ENCODE data around the gene IL1RAPL2. TPM values are rescaled to one million over a fixed set of nuclear protein-coding genes. Genes with fewer than 3 reads are reported as not detected.

Gene IL1RAPL2
- total and polyA plus RNA-seq, 2 donors (not counting 3 experiments of a cell fraction or from before 2014, with no cell fraction given), result not detected

GRCh38 chrX:105464618-105465017 lies 898.6 kb downstream of the IL1RAPL2 start:
- FAIRE-seq (no peak), DNase-seq (ENCODE audit: low read depth, low spot score) (no peak)
- no peaks in the 10 kb centered on the region for H3K36me3 ChIP-seq (ENCODE audit: control insufficient read depth in 2 of 2, extremely low read depth in 1 of 2, insufficient read depth in 2 of 2, low read length in 2 of 2)
- TF ChIP-seq POLR2A (IDR thresholded peaks at IDR 0.05; ENCODE audit: low read depth, low read length), result no peak
- no peak for TF ChIP-seq MAX (IDR thresholded peaks at IDR 0.05; ENCODE audit: insufficient read depth, insufficient read length)
- no peak for TF ChIP-seq CTCF (IDR thresholded peaks at IDR 0.05; ENCODE audit: extremely low read depth in 1 of 2, insufficient read depth in 1 of 2, low read depth in 1 of 2, low read length in 2 of 2)
- no peak for TF ChIP-seq GATA2 (IDR thresholded peaks at IDR 0.05; ENCODE audit: insufficient read depth, insufficient read length, low read depth, low read length)
- TF ChIP-seq FOS (IDR thresholded peaks at IDR 0.05; ENCODE audit: borderline replicate concordance, insufficient read depth, low read length), result no peak
- TF ChIP-seq MYC (IDR thresholded peaks at IDR 0.05; ENCODE audit: low read depth, low read length), result no peak
- no peak for TF ChIP-seq JUN (IDR thresholded peaks at IDR 0.05; ENCODE audit: borderline replicate concordance, insufficient read depth, insufficient read length, low read depth)
- TF ChIP-seq POLR2AphosphoS5 (IDR thresholded peaks at IDR 0.05; ENCODE audit: insufficient read depth, low read depth, low read length), result no peak
- no peak overlapping the region for H3K27ac ChIP-seq (ENCODE audit: insufficient read depth, low read depth, low read length)
- dilution Hi-C loops (cut with MboI; ENCODE audit: extremely low pct_ligation_motif_present, low sequenced_read_pairs), result no loop called here
- no peaks in the 10 kb centered on the region for H3K9me3 ChIP-seq (replicated peaks; ENCODE audit: control insufficient read depth, insufficient read depth, low read length)
- no peaks in the 10 kb centered on the region for H3K27me3 ChIP-seq (ENCODE audit: control insufficient read depth in 2 of 2, insufficient read depth in 2 of 2, low read length in 2 of 2)
- H3K4me1 ChIP-seq (ENCODE audit: control insufficient read depth, extremely low read depth, insufficient read depth, low read length), result no peaks in the 10 kb centered on the region
- H3K4me2 ChIP-seq (ENCODE audit: insufficient read depth, low read length), result no peak overlapping the region
- H4K20me1 ChIP-seq (replicated peaks; ENCODE audit: control insufficient read depth, extremely low read depth, insufficient read depth, low read length), result no peaks in the 10 kb centered on the region
- H3K9me1 ChIP-seq (replicated peaks; ENCODE audit: control insufficient read depth, extremely low read depth, insufficient read depth, low read length), result no peaks in the 10 kb centered on the region
- H3K9ac ChIP-seq (replicated peaks; ENCODE audit: extremely low read depth, insufficient read depth, low read length), result no peak overlapping the region
- ChIA-PET CTCF (no interaction called here), POLR2A (no interaction called here)
- no peak overlapping the region for H3K4me3 ChIP-seq (replicated peaks in 1 of 3; ENCODE audit: insufficient read depth in 1 of 3, low read depth in 1 of 3, low read length in 3 of 3)
- no peak overlapping the region for H2AFZ ChIP-seq (ENCODE audit: low read depth, low read length)
- BruUV-seq (replicated peaks), result no TSS peak
- H3K79me2 ChIP-seq (ENCODE audit: control insufficient read depth, insufficient read depth, low read length), result no peaks in the 10 kb centered on the region
- intact Hi-C loops (cut with micrococcal nuclease), result no loop called here
